ENCODE measurements around the gene KCNV2.

KCNV2 gene

GRCh38 chr9:2691212-2691611 is 26.1 kb upstream of the KCNV2 start:
- no peak overlapping the region for H3K27ac ChIP-seq
- in situ Hi-C loops (cut with HindIII; ENCODE audit: low pct_ligation_motif_present, low sequenced_read_pairs) = no loop called here

GRCh38 chr9:2691626-2692025 is 25.7 kb upstream of the KCNV2 start:
- in situ Hi-C loops (cut with HindIII; ENCODE audit: low pct_ligation_motif_present, low sequenced_read_pairs) = no loop called here
- no peak overlapping the region for H3K27ac ChIP-seq
- DNase-seq = no peak
- no peaks in the 10 kb centered on the region for H3K27me3 ChIP-seq (replicated peaks)
- no peaks in the 10 kb centered on the region for H3K36me3 ChIP-seq (replicated peaks)
- H3K4me3 ChIP-seq (ENCODE audit: low read depth, low read length) = no peak overlapping the region
- no peak for TF ChIP-seq CTCF (IDR thresholded peaks at IDR 0.05; ENCODE audit: low read depth, low read length, missing control alignments)

More at GRCh38 chr9:2691212-2691611, 26.1 kb upstream of the KCNV2 start:
- no peak for TF ChIP-seq CTCF (IDR thresholded peaks at IDR 0.05; ENCODE audit: low read depth, low read length, missing control alignments)
- no peaks in the 10 kb centered on the region for H3K36me3 ChIP-seq (replicated peaks)
- H3K4me3 ChIP-seq (ENCODE audit: low read depth, low read length) = no peak overlapping the region
- DNase-seq = no peak
- no peaks in the 10 kb centered on the region for H3K27me3 ChIP-seq (replicated peaks)

- Histone ChIP-seq H3K36me3 (replicated peaks) (no peaks in the 10 kb centered on the region), H3K27ac (no peak overlapping the region), H3K27me3 (replicated peaks) (no peaks in the 10 kb centered on the region), H3K4me3 (ENCODE audit: low read depth, low read length) (no peak overlapping the region)
- in situ Hi-C loops (cut with HindIII; ENCODE audit: low pct_ligation_motif_present, low sequenced_read_pairs) = no loop called here
- DNase-seq = no peak
- no peak for TF ChIP-seq CTCF (IDR thresholded peaks at IDR 0.05; ENCODE audit: low read depth, low read length, missing control alignments)
Measured at GRCh38 chr9:2693056-2693455, 24.3 kb upstream of the KCNV2 start.

DNA sequence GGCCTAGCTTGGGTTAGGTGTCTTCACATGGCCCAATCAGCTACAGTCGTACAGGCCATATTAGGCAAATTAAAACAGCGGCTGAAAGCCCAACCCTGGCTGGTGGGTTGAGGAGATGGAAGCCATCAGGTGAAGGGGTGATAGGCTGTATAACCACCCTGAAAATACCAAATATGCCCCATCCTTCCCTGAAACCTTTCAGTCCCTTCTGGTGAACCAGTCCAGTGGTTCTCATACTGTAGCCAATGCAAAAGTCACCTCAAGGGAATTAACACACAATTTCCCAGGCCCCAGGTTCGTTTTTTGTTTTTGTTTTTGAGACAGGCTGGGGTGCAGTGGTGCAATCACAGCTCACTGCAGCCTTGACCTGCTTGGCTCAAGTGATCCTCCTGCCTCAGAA is 19.8 kb upstream of the KCNV2 start:
- Histone ChIP-seq H3K27me3 (replicated peaks) (no peaks in the 10 kb centered on the region), H3K36me3 (replicated peaks) (no peaks in the 10 kb centered on the region), H3K27ac (no peak overlapping the region), H3K4me3 (ENCODE audit: low read depth, low read length) (no peak overlapping the region)
- in situ Hi-C loops (cut with HindIII; ENCODE audit: low pct_ligation_motif_present, low sequenced_read_pairs) = no loop called here
- TF ChIP-seq CTCF (IDR thresholded peaks at IDR 0.05; ENCODE audit: low read depth, low read length, missing control alignments) = no peak
- DNase-seq = no peak

DNA sequence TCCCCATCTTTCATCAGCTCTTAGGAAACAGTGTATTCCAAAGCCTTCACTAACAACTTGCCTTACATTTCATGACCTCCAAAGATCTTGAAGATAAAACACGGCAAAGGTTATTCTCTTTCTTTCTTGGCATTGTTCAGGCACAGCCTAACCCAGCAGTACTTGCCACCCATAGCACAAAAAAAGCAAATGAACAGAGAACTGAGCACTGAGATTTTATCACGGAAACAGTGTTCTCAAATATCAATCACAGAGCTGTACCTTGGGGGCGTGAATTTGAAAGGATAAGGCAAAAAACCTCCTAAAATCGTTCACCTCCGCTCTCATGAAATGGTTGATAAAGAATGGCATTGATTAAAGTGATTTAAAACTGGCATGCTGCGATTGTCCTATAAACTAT is 16.9 kb upstream of the KCNV2 start:
- in situ Hi-C loops (cut with HindIII; ENCODE audit: low pct_ligation_motif_present, low sequenced_read_pairs) = no loop called here
- H3K4me3 ChIP-seq (ENCODE audit: low read depth, low read length) = no peak overlapping the region
- no peak for DNase-seq
- H3K27ac ChIP-seq = no peak overlapping the region
- H3K27me3 ChIP-seq (replicated peaks) = no peaks in the 10 kb centered on the region
- no peak for TF ChIP-seq CTCF (IDR thresholded peaks at IDR 0.05; ENCODE audit: low read depth, low read length, missing control alignments)
- H3K36me3 ChIP-seq (replicated peaks) = no peaks in the 10 kb centered on the region

DNA sequence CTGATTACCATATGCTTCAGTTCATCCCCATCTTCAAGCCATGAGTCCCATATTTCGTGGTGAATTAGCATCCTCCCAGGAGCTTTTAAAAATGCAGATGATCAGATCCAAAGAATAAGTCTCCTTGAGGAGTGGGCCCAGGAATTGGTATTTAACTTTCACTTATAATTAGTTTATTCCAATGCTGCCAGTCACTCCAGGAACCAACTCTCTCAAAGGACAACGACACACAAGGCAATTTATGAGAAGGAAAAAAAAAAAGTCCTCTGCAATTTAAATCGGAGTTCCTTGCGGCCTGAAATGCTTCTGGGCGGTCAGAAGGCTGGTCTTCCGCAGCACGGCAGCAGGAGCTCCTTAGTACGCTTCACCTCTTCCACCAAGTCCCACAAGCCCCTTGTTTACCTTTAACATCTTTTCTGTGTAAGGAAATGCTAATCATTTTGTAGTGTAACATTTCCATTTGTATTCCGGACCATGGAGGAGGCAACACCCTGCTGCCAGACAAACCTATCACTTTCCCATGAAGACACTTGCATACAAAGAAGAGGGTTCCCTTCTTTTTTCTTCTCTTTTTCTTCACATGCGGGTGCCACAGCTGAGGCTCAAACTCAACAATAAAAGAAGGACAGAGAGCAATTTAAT is 16.3 kb upstream of the KCNV2 start:
- in situ Hi-C loops (cut with HindIII; ENCODE audit: low pct_ligation_motif_present, low sequenced_read_pairs) = no loop called here
- H3K27me3 ChIP-seq (replicated peaks) = no peaks in the 10 kb centered on the region
- no peak overlapping the region for H3K27ac ChIP-seq
- H3K4me3 ChIP-seq (ENCODE audit: low read depth, low read length) = no peak overlapping the region
- DNase-seq = no peak
- no peaks in the 10 kb centered on the region for H3K36me3 ChIP-seq (replicated peaks)
- no peak for TF ChIP-seq CTCF (IDR thresholded peaks at IDR 0.05; ENCODE audit: low read depth, low read length, missing control alignments)
